KMS-11 (cell line): ENCODE measurements around the gene CCDC134.

ENCODE experiments used
- H2AFZ ChIP-seq: fragments of 200-600 bp; sonication (generic); 2 replicates; pipeline ENCODE4 v1.6.1; 2016; ENCODE audit warnings: antibody characterized with exemption, mixed run types, low read depth
- H3K27ac ChIP-seq: fragments of 200-600 bp; sonication (generic); 2 replicates; pipeline ENCODE4 v1.6.1; 2016; ENCODE audit warnings: mild to moderate bottlenecking, mixed run types
- H3K27me3 ChIP-seq: fragments of 200-600 bp; sonication (generic); 2 replicates; pipeline ENCODE4 v1.6.1; 2017; ENCODE audit warnings: mild to moderate bottlenecking, low read depth, mixed run types, moderate library complexity; ENCODE audit not compliant: insufficient read depth
- H3K36me3 ChIP-seq: fragments of 200-600 bp; sonication (generic); 2 replicates; pipeline ENCODE4 v1.6.1; 2017; ENCODE audit warnings: mild to moderate bottlenecking, mixed run types; ENCODE audit not compliant: insufficient read depth
- H3K4me1 ChIP-seq: fragments of 200-600 bp; sonication (generic); 2 replicates; pipeline ENCODE4 v1.6.1; 2016; ENCODE audit warnings: mild to moderate bottlenecking, low read depth, mixed run types; ENCODE audit not compliant: poor library complexity, severe bottlenecking
- H3K4me2 ChIP-seq: fragments of 200-600 bp; sonication (generic); 2 replicates; pipeline ENCODE4 v1.7.0; 2016; ENCODE audit warnings: mild to moderate bottlenecking, mixed run types
- H3K4me3 ChIP-seq: fragments of 200-600 bp; sonication (generic); IDR thresholded peaks from 2 replicates; pipeline ENCODE4 v1.6.1; 2017; ENCODE audit warnings: low read depth, low read length, mixed read lengths; ENCODE audit not compliant: insufficient read depth
- H3K79me2 ChIP-seq: fragments of 200-600 bp; sonication (generic); 2 replicates; pipeline ENCODE4 v1.6.1; 2016; ENCODE audit warnings: low read depth, mixed run types; ENCODE audit not compliant: insufficient read depth
- H3K9ac ChIP-seq: fragments of 200-600 bp; sonication (generic); 2 replicates; pipeline ENCODE4 v1.6.1; 2016; ENCODE audit warnings: mild to moderate bottlenecking, mixed run types
- H4K20me1 ChIP-seq: fragments of 200-600 bp; sonication (generic); 2 replicates; pipeline ENCODE4 v1.6.1; 2016; ENCODE audit warnings: mild to moderate bottlenecking, mixed run types; ENCODE audit not compliant: insufficient read depth
- CTCF ChIP-seq: fragments of 200-600 bp; sonication (generic); conservative IDR thresholded peaks from 2 replicates; pipeline ENCODE4 v1.6.1; 2017; ENCODE audit warnings: low read depth, mild to moderate bottlenecking, antibody characterized with exemption, low read length, moderate library complexity, mixed read lengths

The CCDC134 gene

GRCh38 chr22:41758231-41758630, 42.2 kb upstream of the CCDC134 start:
- no peak for TF ChIP-seq CTCF
- Histone ChIP-seq H3K79me2 (no peaks in the 10 kb centered on the region), H3K4me1 (peaks cover 10% of the 10 kb centered on the region), H3K9ac (no peak overlapping the region), H3K27me3 (no peaks in the 10 kb centered on the region), H3K4me2 (no peak overlapping the region), H3K4me3 (no peak overlapping the region), H2AFZ (no peak overlapping the region), H4K20me1 (no peaks in the 10 kb centered on the region), H3K27ac (no peak overlapping the region), H3K36me3 (no peaks in the 10 kb centered on the region)

- no peak overlapping the region for H3K27ac ChIP-seq
- H3K4me1 ChIP-seq, result no peaks in the 10 kb centered on the region
- H4K20me1 ChIP-seq, result no peaks in the 10 kb centered on the region
- no peaks in the 10 kb centered on the region for H3K27me3 ChIP-seq
- TF ChIP-seq CTCF, result peak; percentile 46
- no peak overlapping the region for H3K9ac ChIP-seq
- no peak overlapping the region for H3K4me3 ChIP-seq
- H3K36me3 ChIP-seq, result no peaks in the 10 kb centered on the region
- H3K4me2 ChIP-seq, result no peak overlapping the region
- H3K79me2 ChIP-seq, result no peaks in the 10 kb centered on the region
- no peak overlapping the region for H2AFZ ChIP-seq
Measured at GRCh38 chr22:41762980-41763779, 37.3 kb upstream of the CCDC134 start.

GRCh38 chr22:41766476-41766875, 34.0 kb upstream of the CCDC134 start:
- no peaks in the 10 kb centered on the region for H3K4me1 ChIP-seq
- H3K9ac ChIP-seq, result no peak overlapping the region
- TF ChIP-seq CTCF, result no peak
- H2AFZ ChIP-seq, result no peak overlapping the region
- H3K36me3 ChIP-seq, result no peaks in the 10 kb centered on the region
- no peaks in the 10 kb centered on the region for H4K20me1 ChIP-seq
- H3K27ac ChIP-seq, result no peak overlapping the region
- H3K4me2 ChIP-seq, result no peak overlapping the region
- no peaks in the 10 kb centered on the region for H3K27me3 ChIP-seq
- H3K4me3 ChIP-seq, result no peak overlapping the region
- no peaks in the 10 kb centered on the region for H3K79me2 ChIP-seq

- H3K79me2 ChIP-seq, result no peaks in the 10 kb centered on the region
- H3K4me3 ChIP-seq, result no peak overlapping the region
- H4K20me1 ChIP-seq, result no peaks in the 10 kb centered on the region
- no peak overlapping the region for H3K9ac ChIP-seq
- H3K36me3 ChIP-seq, result no peaks in the 10 kb centered on the region
- H3K4me1 ChIP-seq, result no peaks in the 10 kb centered on the region
- no peak for TF ChIP-seq CTCF
- H3K4me2 ChIP-seq, result no peak overlapping the region
- no peak overlapping the region for H3K27ac ChIP-seq
- H3K27me3 ChIP-seq, result no peaks in the 10 kb centered on the region
- H2AFZ ChIP-seq, result no peak overlapping the region
Measured at GRCh38 chr22:41768430-41768829, 32.0 kb upstream of the CCDC134 start.
